GM19025 (cell line): ENCODE data around the gene NUTM2G.
"Not testable (repeated sequence)": the region's sequence is repeated elsewhere in the genome, so short reads cannot be mapped to it uniquely, and the experiment has no call there.

Experiments used
- ATAC-seq: cut with Tn5 transposase; IDR thresholded peaks from one replicate; pipeline ENCODE4 v1.9.1; 2021; ENCODE audit warnings: mild to moderate bottlenecking, low read depth, moderate library complexity; ENCODE audit not compliant: unreplicated experiment

NUTM2G gene

GRCh38 chr9:96942181-96942580, 13.5 kb downstream of the NUTM2G start:
- not testable (repeated sequence) for ATAC-seq

GRCh38 chr9:96949346-96949745, 20.7 kb downstream of the NUTM2G start:
- ATAC-seq, result not testable (repeated sequence)

- not testable (repeated sequence) for ATAC-seq
These were observed 21.9 kb downstream of the NUTM2G start for GRCh38 chr9:96950539-96950938.

DNA sequence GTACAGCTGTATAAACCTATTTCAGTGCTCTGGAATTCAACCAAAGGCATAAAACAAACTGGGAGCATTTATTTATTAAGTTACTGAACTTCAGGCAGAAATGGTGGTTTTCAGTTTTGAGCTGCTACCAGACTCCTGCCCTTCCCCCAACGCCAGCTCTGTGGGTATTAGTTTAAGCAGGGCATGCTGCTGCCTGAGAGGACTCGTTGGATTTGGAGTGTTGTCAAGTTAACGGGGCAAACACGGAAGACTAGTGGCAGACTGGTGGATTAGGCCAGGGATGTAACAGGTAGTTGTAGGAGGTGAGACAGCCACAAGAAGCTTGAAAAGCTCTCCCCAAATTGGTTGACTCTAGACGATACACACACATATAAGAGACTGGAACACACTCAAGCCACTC, 38.9 kb downstream of the NUTM2G start:
- not testable (repeated sequence) for ATAC-seq

- ATAC-seq, result not testable (repeated sequence)
These were observed 43.9 kb downstream of the NUTM2G start for GRCh38 chr9:96972552-96972951.

GRCh38 chr9:96974037-96974436, 45.4 kb downstream of the NUTM2G start:
- not testable (repeated sequence) for ATAC-seq

DNA sequence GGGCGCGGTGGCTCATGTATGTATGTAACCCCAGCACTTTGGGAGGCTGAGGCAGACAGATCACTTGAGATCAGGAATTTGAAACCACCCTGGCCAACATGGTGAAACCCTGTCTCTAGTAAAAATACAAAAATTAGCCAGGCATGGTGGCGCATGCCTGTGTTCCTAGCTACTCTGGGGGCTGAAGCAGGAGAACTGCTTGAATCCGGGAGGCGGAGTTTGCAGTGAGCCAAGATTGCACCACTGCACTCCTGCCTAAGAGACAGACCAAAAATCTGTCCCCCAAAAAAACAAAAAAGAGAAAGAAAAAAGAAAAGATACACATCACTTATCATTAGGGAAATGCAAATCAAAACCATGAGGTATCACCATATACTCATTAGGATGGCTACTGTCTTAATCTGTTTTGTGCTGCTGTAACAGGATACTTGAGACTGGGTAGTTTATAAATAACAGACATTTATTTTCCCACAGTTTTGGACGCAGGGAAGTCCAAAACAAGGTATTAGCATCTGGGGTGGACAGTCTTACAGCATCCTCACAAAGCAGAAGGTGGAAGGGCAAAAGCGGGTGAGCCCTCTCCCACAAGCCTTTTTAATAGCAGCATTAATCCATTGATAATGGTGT, 55.0 kb downstream of the NUTM2G start:
- not testable (repeated sequence) for ATAC-seq

- not testable (repeated sequence) for ATAC-seq
These were observed 55.5 kb downstream of the NUTM2G start for GRCh38 chr9:96984139-96984538.

DNA sequence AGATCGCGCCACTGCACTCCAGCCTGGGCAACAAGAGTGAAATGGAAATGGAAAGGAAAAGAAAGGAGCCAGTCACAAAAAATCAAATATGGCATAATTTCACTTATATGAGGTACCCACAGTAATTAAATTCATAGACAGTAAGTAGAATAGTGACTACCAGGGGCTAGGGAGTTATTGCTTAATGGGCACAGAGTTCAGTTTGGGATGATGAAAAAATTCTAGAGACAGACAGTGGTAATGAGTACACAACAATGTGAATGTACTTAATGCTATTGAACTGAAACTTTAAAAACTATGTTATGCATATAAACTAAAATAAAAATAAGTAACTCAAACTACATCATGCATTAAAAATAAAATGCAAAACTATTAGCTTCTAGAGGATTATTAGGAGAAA, 56.2 kb downstream of the NUTM2G start:
- ATAC-seq, result not testable (repeated sequence)
